Stimulated activated CD8-positive, alpha-beta memory T cell treated with anti-CD3 and anti-CD28 coated beads, Interleukin-4, amount 100 ng/mL, for 4 hours (primary cell): ENCODE data around the gene ACSF3.

Source experiments
- DNase-seq, 2 donors: peaks; one replicate each; pipeline ENCODE4 v3.0.0-alpha.2; 2020; ENCODE audit warnings: low read depth in 2 of 2, low spot score in 1 of 2

Gene ACSF3

DNA sequence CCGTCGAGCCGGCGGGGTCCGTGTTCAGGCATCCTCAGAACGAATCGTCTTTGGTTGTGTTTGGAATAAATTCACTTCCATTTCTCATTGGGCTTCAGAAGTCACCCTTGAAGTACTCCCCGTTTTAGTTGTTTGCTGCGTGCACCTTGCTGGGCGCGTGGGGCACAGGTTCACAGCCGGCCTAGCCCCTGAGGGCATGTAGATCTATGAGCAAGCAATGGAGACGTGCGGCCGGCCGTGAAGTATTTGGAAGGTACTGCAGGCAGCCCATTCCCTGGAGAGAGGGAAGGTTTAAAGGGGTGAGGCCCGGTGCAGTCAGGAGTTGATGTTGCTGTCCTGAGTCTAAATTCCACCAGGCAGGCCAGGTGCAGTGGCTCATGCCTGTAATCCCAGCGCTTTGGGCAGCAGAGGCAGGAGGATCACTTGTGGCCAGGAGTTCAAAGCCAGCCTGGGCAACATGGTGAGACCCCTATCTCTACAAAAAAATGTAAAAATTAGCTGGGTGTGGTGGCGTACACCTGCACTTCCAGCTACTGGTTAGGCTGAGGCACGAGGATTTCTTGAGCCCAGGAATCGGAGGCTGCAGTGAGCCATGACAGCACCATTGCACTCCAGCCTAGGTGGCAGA is 714 bp downstream of the ACSF3 start:
- DNase-seq = no peak

- no peak for DNase-seq
Observed at GRCh38 chr16:89094880-89095258, 1.2 kb downstream of the ACSF3 start.

- no peak for DNase-seq
Observed at GRCh38 chr16:89095491-89095951, 1.9 kb downstream of the ACSF3 start.

DNA sequence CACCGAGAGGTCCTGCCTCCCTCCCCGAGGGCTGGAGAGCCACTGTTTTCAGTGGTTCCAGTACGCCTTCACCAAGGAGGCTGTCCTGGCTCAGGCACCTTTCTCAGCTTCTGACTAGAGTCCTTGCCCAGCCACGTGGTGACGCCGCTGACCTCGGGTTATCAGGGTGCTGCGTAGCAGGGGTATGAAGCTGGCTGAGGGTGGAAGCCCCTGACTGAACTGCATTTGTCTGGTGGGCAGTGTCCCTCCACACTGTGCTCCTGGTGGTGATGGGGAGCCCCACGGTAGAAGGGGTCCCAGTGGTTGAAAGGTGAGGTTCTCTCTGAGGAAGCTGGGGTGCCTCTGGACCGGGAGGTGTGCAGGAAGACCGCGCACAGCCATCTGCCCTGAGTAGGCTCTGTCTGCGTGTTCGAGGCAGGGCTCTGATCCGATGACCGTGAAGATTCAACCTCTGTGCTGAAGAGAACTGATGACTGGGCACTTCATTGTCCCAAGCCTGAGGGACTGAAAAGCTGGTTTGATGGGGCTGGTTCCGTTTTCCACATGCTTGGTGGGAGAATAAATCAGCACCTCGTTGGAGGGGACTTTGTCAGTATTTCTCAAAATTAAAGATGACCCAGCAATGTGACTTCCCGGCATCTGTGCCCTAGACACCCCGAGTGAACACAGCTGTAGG is 2.5 kb downstream of the ACSF3 start:
- no peak for DNase-seq

DNA sequence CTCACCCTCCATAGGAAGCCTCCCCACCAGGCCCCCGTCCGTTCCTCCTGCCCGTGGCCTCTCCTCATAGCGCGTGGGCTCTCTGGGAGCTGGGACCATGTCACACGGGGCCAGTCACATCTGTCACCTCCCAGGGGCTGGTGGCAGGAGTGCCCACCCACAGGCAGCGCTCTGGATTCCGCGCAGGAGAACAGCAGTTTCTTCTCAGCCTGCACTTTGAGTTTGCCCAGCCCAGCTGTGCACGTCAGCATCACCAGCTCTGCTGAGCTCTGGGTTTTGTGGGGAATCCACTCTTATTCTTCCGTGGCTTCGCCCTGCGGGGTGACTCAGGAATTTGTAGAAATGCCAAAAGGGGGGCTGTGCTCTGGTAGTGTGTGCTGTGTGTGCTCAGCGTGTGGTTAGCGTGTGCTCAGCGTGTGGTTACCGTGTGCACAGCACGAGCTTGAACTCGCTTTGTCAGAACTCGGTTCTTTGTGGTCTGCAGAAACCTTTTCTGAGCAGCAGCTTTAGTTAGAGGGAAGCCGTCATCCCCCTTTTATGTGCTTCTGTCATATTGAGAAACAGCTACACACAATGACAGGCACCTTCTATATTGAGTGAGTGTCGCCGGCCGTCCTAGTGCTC is 3.2 kb downstream of the ACSF3 start:
- peak in 1 of 2 donors; percentile 75 for DNase-seq

GRCh38 chr16:89097392-89097772 is 3.7 kb downstream of the ACSF3 start:
- no peak for DNase-seq

- DNase-seq = no peak
Observed at GRCh38 chr16:89098767-89099430, 5.2 kb downstream of the ACSF3 start.

GRCh38 chr16:89099905-89100304 is 6.3 kb downstream of the ACSF3 start:
- DNase-seq = no peak

- no peak for DNase-seq
Observed at GRCh38 chr16:89100601-89101302, 7.1 kb downstream of the ACSF3 start.

GRCh38 chr16:89101303-89102040 is 7.8 kb downstream of the ACSF3 start:
- no peak for DNase-seq

- no peak for DNase-seq
Observed at GRCh38 chr16:89102041-89102471, 8.4 kb downstream of the ACSF3 start.

DNA sequence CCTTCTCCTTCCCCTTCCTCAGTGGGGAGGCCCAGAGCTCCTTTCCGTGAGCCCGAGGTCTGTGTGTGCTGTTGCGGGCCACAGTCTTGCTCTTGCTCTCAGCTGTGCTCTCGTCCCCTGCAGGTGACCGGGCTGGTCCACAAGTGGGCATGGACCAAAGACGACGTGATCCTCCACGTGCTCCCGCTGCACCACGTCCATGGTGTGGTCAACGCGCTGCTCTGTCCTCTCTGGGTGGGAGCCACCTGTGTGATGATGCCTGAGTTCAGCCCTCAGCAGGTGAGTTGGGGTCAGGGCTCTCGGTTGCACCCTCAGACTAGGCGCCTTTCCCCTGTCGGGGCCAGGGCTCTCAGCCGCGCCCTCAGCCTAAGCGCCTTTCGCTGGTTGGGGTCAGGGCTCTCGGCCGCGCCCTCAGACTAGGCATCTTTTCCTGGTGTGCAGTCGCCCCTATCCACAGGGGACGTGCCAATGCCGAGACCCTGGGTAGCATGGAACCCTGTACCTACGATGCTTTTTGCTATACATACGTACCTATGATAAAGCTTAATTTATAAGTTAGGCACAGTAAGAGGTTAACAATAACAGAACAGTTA is 8.9 kb downstream of the ACSF3 start:
- DNase-seq = no peak

- DNase-seq = no peak
Observed at GRCh38 chr16:89103156-89103555, 9.5 kb downstream of the ACSF3 start.

- no peak for DNase-seq
Observed at GRCh38 chr16:89103781-89104180, 10.1 kb downstream of the ACSF3 start.

DNA sequence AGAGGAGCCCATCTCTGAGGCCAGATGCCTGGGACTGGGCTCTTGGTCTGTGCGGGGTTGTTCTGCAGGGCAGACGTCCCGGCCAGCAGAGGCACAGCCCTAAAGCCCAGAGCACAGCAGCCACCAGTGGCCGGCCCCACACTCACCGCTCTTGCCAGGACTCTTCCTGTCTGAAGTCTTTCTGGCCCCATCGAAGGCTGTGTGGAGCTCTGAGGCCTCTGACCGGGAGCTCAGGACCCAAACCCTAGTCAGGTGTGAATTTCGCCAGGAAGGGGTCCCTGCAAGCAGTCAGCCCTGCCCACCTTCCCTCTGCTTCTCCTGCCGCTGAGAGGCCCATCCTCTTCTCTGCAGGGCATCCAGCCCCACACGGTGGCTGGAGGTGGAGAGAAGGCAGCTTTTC is 10.7 kb downstream of the ACSF3 start:
- no peak for DNase-seq

- DNase-seq = no peak
Observed at GRCh38 chr16:89104930-89105571, 11.4 kb downstream of the ACSF3 start.

DNA sequence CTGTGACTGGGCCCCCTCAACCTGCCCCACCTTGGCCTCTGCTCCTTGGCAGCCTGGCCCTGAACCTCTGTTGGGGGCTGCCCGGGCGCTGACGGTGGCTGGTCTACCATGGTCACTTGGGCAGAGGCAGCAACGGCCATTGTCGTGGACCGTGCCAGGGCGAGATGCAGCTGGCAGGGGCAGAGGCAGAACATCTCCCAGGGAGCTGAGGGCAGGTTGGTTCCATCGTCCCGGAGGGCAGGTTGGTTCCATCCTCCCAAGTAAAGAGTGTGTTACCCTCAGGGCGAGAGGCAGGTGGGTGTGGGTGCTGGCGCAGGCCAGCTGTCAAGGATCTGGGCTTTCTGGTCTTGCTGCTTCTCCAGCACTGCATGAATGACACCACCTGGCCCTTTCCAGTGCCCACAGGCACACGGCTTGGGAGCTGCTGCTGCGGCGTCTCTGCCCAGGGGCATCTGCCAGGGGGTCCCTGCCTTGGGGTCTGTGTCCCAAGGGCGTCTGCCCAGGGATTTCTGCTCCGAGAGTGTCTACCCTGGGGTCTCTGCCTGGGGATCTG is 12.0 kb downstream of the ACSF3 start:
- DNase-seq = no peak

- no peak for DNase-seq
Observed at GRCh38 chr16:89106533-89107202, 13.0 kb downstream of the ACSF3 start.

DNA sequence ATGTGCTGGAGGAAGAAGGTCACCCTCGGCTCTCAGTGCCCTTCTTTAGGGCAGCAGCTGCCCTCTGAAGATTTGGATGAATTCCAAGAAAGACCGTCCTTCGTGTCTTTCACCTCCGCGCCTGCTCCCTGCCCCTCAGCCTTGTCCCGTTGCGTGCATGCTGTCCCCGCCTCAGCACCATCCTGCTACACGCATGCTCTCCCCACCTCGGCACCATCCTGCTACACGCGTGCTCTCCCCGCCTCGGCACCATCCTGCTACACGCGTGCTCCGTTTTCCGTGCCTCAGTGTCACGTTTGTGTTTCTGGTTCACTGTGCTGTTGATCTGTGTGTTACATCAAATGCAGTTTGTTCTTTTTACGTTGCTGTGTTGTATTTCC is 13.5 kb downstream of the ACSF3 start:
- DNase-seq = no peak
